Activated B cell treated with CpG ODN at 0.5 μM for 24 hours (primary cell): ENCODE results near the gene SP6. TPM values are rescaled to one million over a fixed set of nuclear protein-coding genes. Genes with fewer than 3 reads are reported as not detected.
A peak's percentile ranks its signal among the peaks of the same experiment; 100 is the strongest.

Experiments used
- ATAC-seq: fragments of 200-7000 bp; cut with Tn5 transposase; one replicate; pipeline ENCODE4 v1.10.0; 2021; ENCODE audit warnings: low read depth, mild to moderate bottlenecking, moderate library complexity
- CTCF ChIA-PET: fragments of 350-600 bp; sonication (Branson Sonifier 250); formaldehyde crosslinking; loops from one replicate; lab custom pipeline; 2021; ENCODE audit warnings: antibody characterized with exemption; lab: Charles Lee
- POLR2A ChIA-PET: fragments of 350-600 bp; sonication (Branson Sonifier 250); formaldehyde crosslinking; loops from one replicate; lab custom pipeline; 2021; ENCODE audit warnings: antibody characterized with exemption; lab: Charles Lee
- DNase-seq: peaks from one replicate; pipeline ENCODE4 v3.0.0; 2022
- H3K27ac Mint-ChIP-seq: one replicate; pipeline ENCODE4 v1.8.0; 2020; ENCODE audit warnings: mixed read lengths
- H3K27me3 Mint-ChIP-seq: one replicate; pipeline ENCODE4 v1.8.0; 2021; ENCODE audit warnings: mixed read lengths
- H3K36me3 Mint-ChIP-seq: one replicate; pipeline ENCODE4 v1.8.0; 2021; ENCODE audit warnings: low read depth, mixed read lengths
- H3K4me1 Mint-ChIP-seq: one replicate; pipeline ENCODE4 v1.8.0; 2021; ENCODE audit warnings: mixed read lengths
- H3K4me3 Mint-ChIP-seq: one replicate; pipeline ENCODE4 v1.8.0; 2020; ENCODE audit warnings: mild to moderate bottlenecking, mixed read lengths
- H3K9me3 Mint-ChIP-seq: one replicate; pipeline ENCODE4 v1.8.0; 2020; ENCODE audit warnings: mixed read lengths
- intact Hi-C: fragments of 100-400 bp; cut with micrococcal nuclease; formaldehyde crosslinking; loops from one replicate; pipeline ENCODE4 v1.15.1; 2024
- total RNA-seq: library from RNA; stranded (reverse); gene quantifications from 2 replicates; pipeline ENCODE4 v1.2.3, GENCODE V29; 2022
- TF ChIP-seq, protein P1 (sequence below): fragments of 200-600 bp; IDR thresholded peaks from one replicate; pipeline ENCODE4 v1.8.0; 2022; ENCODE audit warnings: antibody characterized with exemption, mild to moderate bottlenecking

Gene SP6
- total RNA-seq, 1 donor from 2014 or later = 0.09 TPM

- Mint-ChIP-seq H3K36me3 (no peaks in the 10 kb centered on the region), H3K27me3 (peaks cover 59% of the 10 kb centered on the region), H3K4me1 (peaks cover 9% of the 10 kb centered on the region), H3K4me3 (no peak overlapping the region), H3K9me3 (no peaks in the 10 kb centered on the region), H3K27ac (no peak overlapping the region)
- CTCF ChIA-PET = no interaction called here
- no peak for DNase-seq
- POLR2A ChIA-PET = no interaction called here
- no peak for ATAC-seq
- TF ChIP-seq, protein P1, sequence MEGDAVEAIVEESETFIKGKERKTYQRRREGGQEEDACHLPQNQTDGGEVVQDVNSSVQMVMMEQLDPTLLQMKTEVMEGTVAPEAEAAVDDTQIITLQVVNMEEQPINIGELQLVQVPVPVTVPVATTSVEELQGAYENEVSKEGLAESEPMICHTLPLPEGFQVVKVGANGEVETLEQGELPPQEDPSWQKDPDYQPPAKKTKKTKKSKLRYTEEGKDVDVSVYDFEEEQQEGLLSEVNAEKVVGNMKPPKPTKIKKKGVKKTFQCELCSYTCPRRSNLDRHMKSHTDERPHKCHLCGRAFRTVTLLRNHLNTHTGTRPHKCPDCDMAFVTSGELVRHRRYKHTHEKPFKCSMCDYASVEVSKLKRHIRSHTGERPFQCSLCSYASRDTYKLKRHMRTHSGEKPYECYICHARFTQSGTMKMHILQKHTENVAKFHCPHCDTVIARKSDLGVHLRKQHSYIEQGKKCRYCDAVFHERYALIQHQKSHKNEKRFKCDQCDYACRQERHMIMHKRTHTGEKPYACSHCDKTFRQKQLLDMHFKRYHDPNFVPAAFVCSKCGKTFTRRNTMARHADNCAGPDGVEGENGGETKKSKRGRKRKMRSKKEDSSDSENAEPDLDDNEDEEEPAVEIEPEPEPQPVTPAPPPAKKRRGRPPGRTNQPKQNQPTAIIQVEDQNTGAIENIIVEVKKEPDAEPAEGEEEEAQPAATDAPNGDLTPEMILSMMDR = no peak
- intact Hi-C loops = no loop called here
Measured at GRCh38 chr17:47875011-47875985, 24.3 kb upstream of the SP6 start.

- Mint-ChIP-seq H3K4me1 (peaks cover 9% of the 10 kb centered on the region), H3K9me3 (no peaks in the 10 kb centered on the region), H3K27me3 (peaks cover 60% of the 10 kb centered on the region), H3K36me3 (no peaks in the 10 kb centered on the region), H3K27ac (no peak overlapping the region), H3K4me3 (no peak overlapping the region)
- DNase-seq (no peak), ATAC-seq (no peak)
- intact Hi-C loops = no loop called here
- CTCF ChIA-PET = interaction anchor here (0.6 kb wide), 1 partner anchor 51 kb away, joined by 4 read pairs; no protein-coding TSS in a partner anchor
- TF ChIP-seq, protein P1 = no peak
- POLR2A ChIA-PET = no interaction called here
Measured at GRCh38 chr17:47873200-47874090, 22.5 kb upstream of the SP6 start.

DNA sequence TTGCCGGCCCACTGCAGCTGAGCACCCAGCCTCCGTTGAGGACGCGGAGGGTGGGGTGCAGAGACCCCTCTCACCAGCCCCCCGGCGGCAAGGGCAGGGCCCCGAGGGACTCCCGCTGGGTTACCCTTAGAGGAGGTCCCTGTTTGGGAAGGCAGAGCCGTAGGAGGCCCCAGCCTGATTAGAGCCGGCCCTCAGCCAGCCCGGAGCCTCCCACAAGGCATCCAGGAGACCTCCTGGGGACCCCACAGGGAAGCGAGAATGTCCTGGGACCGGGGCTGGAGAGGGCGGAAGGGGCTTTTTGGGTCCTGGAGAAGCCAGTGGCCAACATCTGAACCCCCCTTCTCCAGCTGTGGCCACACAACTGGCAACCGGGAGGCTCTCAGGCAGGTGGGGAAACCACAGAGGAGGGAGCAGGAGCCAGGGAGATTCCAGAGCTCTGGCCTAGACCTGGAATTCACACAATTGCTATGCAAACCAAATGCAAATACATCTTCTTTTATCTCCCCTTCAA lies 21.7 kb upstream of the SP6 start:
- no peak for ATAC-seq
- Mint-ChIP-seq H3K4me3 (no peak overlapping the region), H3K27ac (no peak overlapping the region), H3K27me3 (peaks cover 58% of the 10 kb centered on the region), H3K4me1 (peaks cover 9% of the 10 kb centered on the region), H3K36me3 (no peaks in the 10 kb centered on the region), H3K9me3 (no peaks in the 10 kb centered on the region)
- TF ChIP-seq, protein P1 = no peak
- ChIA-PET POLR2A (no interaction called here), CTCF (interaction anchor here (0.6 to 1.0 kb wide), 2 partner anchors 16 to 50 kb away, joined by 4 read pairs; no protein-coding TSS in a partner anchor)
- intact Hi-C loops = no loop called here
- no peak for DNase-seq

DNA sequence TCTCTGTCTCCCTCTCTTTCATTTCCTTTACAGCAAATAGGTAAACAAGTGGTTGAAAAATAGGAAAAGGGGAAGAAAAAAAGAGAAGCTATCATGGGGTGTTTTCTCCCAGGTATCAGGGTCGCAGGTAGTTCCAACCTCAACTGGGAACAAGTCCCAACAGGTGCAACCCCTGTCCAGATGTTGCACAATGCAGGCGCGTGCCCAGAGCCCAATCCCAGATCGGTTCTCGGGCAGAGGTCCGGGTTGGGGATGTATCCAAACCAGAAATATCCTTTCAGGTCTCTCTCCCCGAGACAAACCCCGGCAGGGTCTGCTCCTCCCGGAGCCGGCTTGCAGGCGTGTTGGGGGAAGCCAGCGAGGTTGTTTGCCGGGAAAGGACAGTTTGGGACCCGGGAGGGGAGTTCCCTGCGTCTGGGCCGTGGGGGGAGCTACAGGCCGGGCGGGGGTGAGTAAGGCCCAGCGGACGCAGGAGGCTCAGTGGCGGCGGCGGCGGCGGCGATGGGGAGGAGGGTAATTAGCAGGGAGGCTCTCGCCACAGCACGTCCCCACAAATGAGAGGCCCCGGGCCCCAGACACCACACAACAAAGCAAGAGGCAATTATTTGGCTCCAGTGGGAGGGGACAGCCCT lies 21.2 kb upstream of the SP6 start:
- Mint-ChIP-seq H3K4me1 (peaks cover 9% of the 10 kb centered on the region), H3K36me3 (no peaks in the 10 kb centered on the region), H3K4me3 (no peak overlapping the region), H3K27ac (no peak overlapping the region), H3K27me3 (peaks cover 56% of the 10 kb centered on the region), H3K9me3 (no peaks in the 10 kb centered on the region)
- intact Hi-C loops = no loop called here
- TF ChIP-seq, protein P1 = no peak
- peak; percentile 65 for ATAC-seq
- CTCF ChIA-PET = interaction anchor here (1.0 kb wide), 1 partner anchor 17 kb away, joined by 4 read pairs; no protein-coding TSS in a partner anchor
- POLR2A ChIA-PET = interaction anchor here (0.6 to 0.9 kb wide), 2 partner anchors 23 to 242 kb away, joined by 4 to 5 read pairs; no protein-coding TSS in a partner anchor
- no peak for DNase-seq
